Cardiac fibroblast (primary cell): Measurements from ENCODE around the gene RTN4RL2.

Source experiments
- DNase-seq, 2 donors: peaks; one replicate each; pipeline versions ENCODE4 v3.0.0 to v3.0.0-alpha.2; 2010; ENCODE audit warnings: low read depth in 2 of 2
- H3K4me3 ChIP-seq, 2 donors: replicated peaks in 1 of 2; 1 replicate in 1 of 2; 2 replicates in 1 of 2; pipeline ENCODE4 v1.5.1; 2011; ENCODE audit warnings: low read depth in 2 of 2, low read length in 2 of 2, mild to moderate bottlenecking in 2 of 2, moderate library complexity in 1 of 2
- TF ChIP-seq, protein P1 (sequence below): IDR thresholded peaks from one replicate; pipeline ENCODE4 v1.5.1; 2011; ENCODE audit warnings: low read depth, mild to moderate bottlenecking, low read length, inconsistent platforms

RTN4RL2 gene

DNA sequence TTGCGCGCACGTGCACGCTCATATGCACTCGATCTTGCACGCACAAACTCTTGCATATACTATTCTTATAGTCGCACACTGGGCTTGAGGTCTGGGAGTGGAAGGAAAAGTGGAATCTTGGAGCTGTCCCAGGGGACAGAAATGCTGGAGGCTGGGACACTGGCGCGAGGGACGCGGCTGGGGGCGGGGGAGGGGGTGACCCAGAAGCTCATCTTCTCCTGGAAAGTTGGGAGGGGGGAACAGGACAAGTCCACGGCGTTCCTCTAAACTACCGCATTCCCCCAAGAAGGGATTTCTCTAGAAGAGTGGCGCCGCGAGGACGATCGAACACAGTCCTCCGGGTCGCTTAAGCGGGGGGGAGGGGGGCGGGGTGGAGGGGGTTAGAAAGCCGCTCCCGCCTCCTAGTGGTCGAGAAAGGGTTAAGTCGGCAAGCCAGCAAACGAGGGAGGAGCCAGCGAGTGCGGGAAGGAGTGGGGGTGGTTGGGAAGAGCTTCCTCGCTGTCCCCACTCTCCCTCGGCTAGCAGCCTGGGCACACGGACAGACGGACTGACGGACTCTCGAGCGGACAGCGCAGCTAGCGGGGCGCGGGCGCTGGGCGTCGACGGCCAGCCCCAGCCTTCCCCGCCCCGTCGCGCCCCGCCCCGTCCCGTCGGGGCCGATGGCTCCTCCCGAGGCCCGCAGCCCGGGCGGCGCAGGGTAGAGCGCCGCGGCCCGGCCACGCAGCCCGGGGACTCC is at the start of gene RTN4RL2:
Gene RTN4RL2 (plus strand): TSS at position 507 of the 736 bp plus-strand sequence. CDS start 338 bp downstream, outside the sequence.
- H3K4me3 ChIP-seq: peak within 1 kb of the TSS; percentile 47 to 48
- peak; percentile 32 to 58 for DNase-seq
- TF ChIP-seq, protein P1, sequence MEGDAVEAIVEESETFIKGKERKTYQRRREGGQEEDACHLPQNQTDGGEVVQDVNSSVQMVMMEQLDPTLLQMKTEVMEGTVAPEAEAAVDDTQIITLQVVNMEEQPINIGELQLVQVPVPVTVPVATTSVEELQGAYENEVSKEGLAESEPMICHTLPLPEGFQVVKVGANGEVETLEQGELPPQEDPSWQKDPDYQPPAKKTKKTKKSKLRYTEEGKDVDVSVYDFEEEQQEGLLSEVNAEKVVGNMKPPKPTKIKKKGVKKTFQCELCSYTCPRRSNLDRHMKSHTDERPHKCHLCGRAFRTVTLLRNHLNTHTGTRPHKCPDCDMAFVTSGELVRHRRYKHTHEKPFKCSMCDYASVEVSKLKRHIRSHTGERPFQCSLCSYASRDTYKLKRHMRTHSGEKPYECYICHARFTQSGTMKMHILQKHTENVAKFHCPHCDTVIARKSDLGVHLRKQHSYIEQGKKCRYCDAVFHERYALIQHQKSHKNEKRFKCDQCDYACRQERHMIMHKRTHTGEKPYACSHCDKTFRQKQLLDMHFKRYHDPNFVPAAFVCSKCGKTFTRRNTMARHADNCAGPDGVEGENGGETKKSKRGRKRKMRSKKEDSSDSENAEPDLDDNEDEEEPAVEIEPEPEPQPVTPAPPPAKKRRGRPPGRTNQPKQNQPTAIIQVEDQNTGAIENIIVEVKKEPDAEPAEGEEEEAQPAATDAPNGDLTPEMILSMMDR: no peak

DNA sequence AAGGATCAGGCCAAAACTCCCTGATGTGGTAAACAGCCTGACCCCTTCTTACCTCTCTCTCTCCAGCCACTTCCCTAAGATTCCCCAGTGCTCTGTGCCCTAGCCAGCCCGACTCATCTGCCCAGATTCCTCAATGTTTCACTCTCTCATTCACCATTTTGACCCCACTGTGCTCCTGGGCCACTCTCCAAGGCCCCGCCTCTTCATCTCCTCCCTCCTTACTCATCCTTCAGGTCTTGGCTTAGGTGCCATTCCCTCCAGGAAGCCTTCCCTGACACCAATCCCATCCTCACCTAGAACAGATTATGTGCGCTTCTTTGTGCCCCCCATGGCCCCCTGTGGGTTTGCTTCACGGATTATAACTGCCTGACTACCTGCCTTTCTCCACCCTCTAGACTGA is 46.6 kb upstream of the RTN4RL2 start:
- TF ChIP-seq, protein P1: no peak
- no peak for DNase-seq
- H3K4me3 ChIP-seq: no peak overlapping the region

DNA sequence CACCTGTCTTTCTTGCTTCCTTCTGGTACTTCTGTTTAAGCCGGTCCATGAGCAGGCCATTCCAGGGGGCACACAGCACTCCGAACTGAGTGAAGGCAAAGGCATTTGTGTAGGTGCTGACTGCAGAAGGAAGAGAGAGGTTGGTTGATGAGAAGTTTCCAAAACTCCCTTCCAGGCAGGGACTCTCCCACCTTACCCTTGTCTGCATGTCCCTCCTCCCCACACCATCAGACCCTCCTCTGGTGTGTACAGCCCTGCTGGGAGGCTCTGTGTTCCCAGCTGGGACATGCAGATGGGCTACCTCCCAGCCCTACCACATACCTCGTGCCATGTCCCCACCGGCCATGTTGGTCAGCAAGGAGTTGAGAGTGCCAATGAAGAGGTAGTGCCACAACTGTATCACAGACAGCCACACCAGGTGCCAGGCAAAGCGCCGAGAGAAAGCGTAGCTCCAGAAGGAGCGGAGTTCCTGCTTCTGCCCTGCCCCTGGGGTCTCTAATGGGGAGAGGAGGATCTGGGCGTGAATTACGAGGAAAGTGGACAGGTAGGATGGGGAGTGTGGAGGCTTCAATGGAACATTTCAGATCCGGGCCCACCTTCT is 45.6 kb upstream of the RTN4RL2 start:
- H3K4me3 ChIP-seq: no peak overlapping the region
- DNase-seq: no peak
- TF ChIP-seq, protein P1: no peak

DNA sequence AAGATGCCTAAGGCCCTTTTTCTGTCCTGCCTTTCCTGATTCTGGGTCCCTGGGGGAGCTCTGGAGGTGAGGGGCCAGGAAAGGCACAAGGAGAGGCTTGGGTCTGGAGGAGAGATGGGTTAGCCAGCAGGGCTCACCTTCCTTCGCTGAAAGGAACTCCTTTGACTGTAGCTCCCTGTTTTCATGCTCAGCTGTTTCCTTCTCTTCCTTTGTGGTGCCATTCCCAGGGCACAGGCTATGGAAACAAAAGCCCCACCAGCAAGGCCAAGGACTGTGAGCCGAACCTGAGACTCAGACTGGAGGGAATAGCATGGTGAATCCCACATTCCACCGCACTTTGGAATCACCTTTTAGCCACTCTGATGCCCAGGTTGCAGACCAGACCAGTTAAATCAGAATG is 43.9 kb upstream of the RTN4RL2 start:
- DNase-seq: no peak
- TF ChIP-seq, protein P1: no peak
- no peak overlapping the region for H3K4me3 ChIP-seq

DNA sequence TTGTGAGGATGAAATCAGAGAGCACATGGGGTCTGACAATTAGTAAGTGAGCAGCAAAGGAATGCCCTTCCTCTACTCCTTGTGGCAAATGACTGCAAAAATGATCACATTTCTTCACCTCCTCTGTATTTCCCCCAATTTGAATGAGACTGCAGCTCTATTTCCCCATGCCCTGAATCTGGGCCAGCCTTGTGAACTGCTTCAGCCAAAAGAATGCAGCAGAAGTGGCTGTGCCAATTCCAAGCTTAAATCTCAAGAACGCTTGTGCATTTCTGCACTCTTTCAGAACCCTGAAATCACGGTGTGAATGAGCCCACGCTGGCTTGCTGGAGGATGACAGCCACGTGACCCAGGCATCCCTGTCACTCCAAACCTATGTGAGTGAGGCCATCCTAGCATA is 43.3 kb upstream of the RTN4RL2 start:
- peak; percentile 63 to 89 for DNase-seq
- TF ChIP-seq, protein P1: no peak

DNA sequence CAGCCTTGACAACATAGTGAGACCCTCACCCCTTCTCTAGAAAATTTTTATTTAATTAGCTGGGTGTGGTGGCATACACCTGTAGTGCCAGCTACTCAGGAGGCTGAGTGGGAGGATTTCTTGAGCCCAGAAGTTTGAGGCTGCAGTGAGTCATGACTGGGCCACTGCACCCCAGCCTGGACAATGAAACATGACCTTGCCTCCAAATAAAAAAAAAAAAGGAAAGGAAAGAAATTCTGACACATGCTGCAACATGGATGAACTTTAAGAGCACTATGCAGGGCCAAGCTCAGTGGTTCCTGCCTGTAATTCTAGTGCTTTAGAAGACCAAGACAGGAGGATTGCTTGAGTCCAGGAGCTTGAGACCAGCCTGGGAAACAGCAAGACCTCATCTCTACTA is 42.2 kb upstream of the RTN4RL2 start:
- no peak overlapping the region for H3K4me3 ChIP-seq
- no peak for DNase-seq
- TF ChIP-seq, protein P1: no peak

More for the DNA sequence above, 43.3 kb upstream of the RTN4RL2 start:
- no peak overlapping the region for H3K4me3 ChIP-seq
